H1 (cell line): ENCODE measurements around the gene PPM1M. TPM values are rescaled to one million over a fixed set of nuclear protein-coding genes. Genes with fewer than 3 reads are reported as not detected.

Source experiments
- CTCF ChIA-PET: fragments of 300-600 bp; sonication (Branson Sonifier 250); formaldehyde crosslinking; loops from one replicate; lab custom pipeline; 2021; ENCODE audit not compliant: partially characterized antibody; lab: Charles Lee
- POLR2A ChIA-PET: fragments of 300-600 bp; sonication (Branson Sonifier 250); formaldehyde crosslinking; loops from one replicate; lab custom pipeline; 2021; ENCODE audit warnings: inconsistent platforms; ENCODE audit not compliant: partially characterized antibody; lab: Charles Lee
- DNase-seq, 2 experiments: peaks; one replicate each; pipeline versions ENCODE4 v3.0.0 to v3.0.0-alpha.2; 2010 to 2022; ENCODE audit warnings: low spot score in 2 of 2, low read depth in 1 of 2, mixed read lengths in 1 of 2
- FAIRE-seq: peaks from 2 replicates; lab custom pipeline; 2011; peaks lifted over from hg19 to GRCh38; lab: Jason Lieb, UNC
- H2AFZ ChIP-seq: 2 replicates; pipeline ENCODE4 v1.8.1; 2012; ENCODE audit warnings: low read length, inconsistent platforms
- H2AK5ac ChIP-seq: 2 replicates; pipeline ENCODE4 v1.6.1; 2013; ENCODE audit warnings: low read depth, low read length
- H2BK120ac ChIP-seq: replicated peaks from 2 replicates; pipeline ENCODE3; 2013; ENCODE audit warnings: low read depth, low read length, inconsistent platforms
- H2BK12ac ChIP-seq: 2 replicates; pipeline ENCODE4 v1.6.1; 2013; ENCODE audit warnings: low read depth, low read length
- H2BK15ac ChIP-seq: 2 replicates; pipeline ENCODE4 v1.6.1; 2013; ENCODE audit warnings: low read length
- H2BK20ac ChIP-seq: 2 replicates; pipeline ENCODE4 v1.6.1; 2013; ENCODE audit warnings: low read length
- H2BK5ac ChIP-seq: 2 replicates; pipeline ENCODE4 v1.6.1; 2013; ENCODE audit warnings: low read depth, low read length
- H3K14ac ChIP-seq: 2 replicates; pipeline ENCODE4 v1.6.1; 2013; ENCODE audit warnings: inconsistent platforms; ENCODE audit not compliant: insufficient read length
- H3K18ac ChIP-seq: 2 replicates; pipeline ENCODE4 v1.6.1; 2013; ENCODE audit warnings: low read length; ENCODE audit errors: extremely low read depth
- H3K23ac ChIP-seq: 2 replicates; pipeline ENCODE4 v1.6.1; 2013; ENCODE audit warnings: inconsistent platforms; ENCODE audit not compliant: insufficient read length
- H3K23me2 ChIP-seq: 2 replicates; pipeline ENCODE4 v1.6.1; 2013; ENCODE audit warnings: low read depth, low read length
- H3K27ac ChIP-seq: 2 replicates; pipeline ENCODE4 v1.6.1; 2011; ENCODE audit warnings: low read depth, low read length, inconsistent platforms
- H3K27me3 ChIP-seq, 4 experiments: replicated peaks in 1 of 4; 1 replicate in 1 of 4; 2 replicates in 3 of 4; pipeline versions ENCODE4 v1.6.1 to v1.8.1; 2011 to 2013; ENCODE audit warnings: low read length in 3 of 4, mild to moderate bottlenecking in 3 of 4, inconsistent platforms in 2 of 4, mixed read lengths in 2 of 4, moderate library complexity in 1 of 4; ENCODE audit not compliant: control insufficient read depth in 3 of 4, insufficient read depth in 3 of 4; ENCODE audit errors: extremely low read depth in 1 of 4
- H3K36me3 ChIP-seq, 4 experiments: 2 replicates each; pipeline versions ENCODE4 v1.6.1 to v1.8.1; 2011 to 2013; ENCODE audit warnings: mild to moderate bottlenecking in 4 of 4, low read length in 3 of 4, moderate library complexity in 2 of 4, control low read depth in 1 of 4, inconsistent platforms in 1 of 4; ENCODE audit not compliant: insufficient read depth in 4 of 4, control insufficient read depth in 2 of 4
- H3K4ac ChIP-seq: replicated peaks from 2 replicates; pipeline ENCODE3; 2013; ENCODE audit warnings: low read length, low read depth, mixed read lengths, inconsistent platforms; ENCODE audit not compliant: insufficient read length
- H3K4me1 ChIP-seq, 4 experiments: replicated peaks in 1 of 4; 1 replicate in 1 of 4; 2 replicates in 3 of 4; pipeline versions ENCODE4 v1.6.1 to v1.8.1; 2011 to 2013; ENCODE audit warnings: low read length in 3 of 4, inconsistent platforms in 2 of 4, mixed read lengths in 1 of 4; ENCODE audit not compliant: insufficient read depth in 4 of 4, control insufficient read depth in 3 of 4
- H3K4me2 ChIP-seq, 2 experiments: 2 replicates each; pipeline versions ENCODE4 v1.6.1 to v1.8.1; 2011 to 2013; ENCODE audit warnings: low read depth in 2 of 2, low read length in 2 of 2, control low read depth in 1 of 2, inconsistent platforms in 1 of 2, mild to moderate bottlenecking in 1 of 2; ENCODE audit not compliant: insufficient read depth in 1 of 2
- H3K4me3 ChIP-seq, 4 experiments: fragments of 200-600, 300-600 bp in 1 of 4; sonication (generic), shearing (Covaris generic), sonication (Bioruptor Twin) in 1 of 4; 2 replicates each; pipeline versions ENCODE4 v1.5.1 to v1.8.1; 2011 to 2016; ENCODE audit warnings: low read length in 4 of 4, low read depth in 3 of 4, control low read depth in 2 of 4, inconsistent platforms in 2 of 4, mild to moderate bottlenecking in 2 of 4, mixed read lengths in 1 of 4, moderate library complexity in 1 of 4; ENCODE audit not compliant: insufficient read depth in 2 of 4; ENCODE audit errors: extremely low read depth in 1 of 4
- H3K56ac ChIP-seq: replicated peaks from 2 replicates; pipeline ENCODE3; 2013; ENCODE audit warnings: low read depth, mild to moderate bottlenecking, mixed read lengths, low read length, inconsistent platforms; ENCODE audit not compliant: insufficient read length
- H3K79me1 ChIP-seq: 2 replicates; pipeline ENCODE4 v1.6.1; 2013; ENCODE audit warnings: low read depth, low read length, control low read depth
- H3K79me2 ChIP-seq, 2 experiments: 2 replicates each; pipeline versions ENCODE4 v1.6.1 to v1.8.1; 2012 to 2013; ENCODE audit warnings: low read length in 2 of 2, mild to moderate bottlenecking in 2 of 2, inconsistent platforms in 1 of 2; ENCODE audit not compliant: insufficient read depth in 2 of 2, control insufficient read depth in 1 of 2
- H3K9ac ChIP-seq, 4 experiments: replicated peaks in 1 of 4; 1 replicate in 1 of 4; 2 replicates in 3 of 4; pipeline versions ENCODE4 v1.6.1 to v1.8.1; 2011 to 2013; ENCODE audit warnings: low read depth in 3 of 4, low read length in 3 of 4, control low read depth in 2 of 4, mild to moderate bottlenecking in 2 of 4, moderate library complexity in 2 of 4, inconsistent platforms in 1 of 4; ENCODE audit errors: extremely low read depth in 1 of 4
- H3K9me3 ChIP-seq, 2 experiments: 2 replicates each; pipeline versions ENCODE4 v1.6.1 to v1.8.1; 2012 to 2013; ENCODE audit warnings: mild to moderate bottlenecking in 2 of 2, moderate library complexity in 2 of 2, control low read depth in 1 of 2, inconsistent platforms in 1 of 2, low read depth in 1 of 2, low read length in 1 of 2, mixed read lengths in 1 of 2; ENCODE audit not compliant: insufficient read depth in 2 of 2
- H4K20me1 ChIP-seq, 2 experiments: replicated peaks in 1 of 2; 2 replicates each; pipeline versions ENCODE3 to v1.8.1; 2011 to 2013; ENCODE audit warnings: inconsistent platforms in 2 of 2, low read length in 2 of 2, mild to moderate bottlenecking in 1 of 2; ENCODE audit not compliant: insufficient read depth in 2 of 2, control insufficient read depth in 1 of 2
- H4K5ac ChIP-seq: 2 replicates; pipeline ENCODE4 v1.6.1; 2013; ENCODE audit warnings: low read length, low read depth, mixed read lengths, inconsistent platforms; ENCODE audit not compliant: insufficient read length
- H4K8ac ChIP-seq: 2 replicates; pipeline ENCODE4 v1.8.0; 2013; ENCODE audit warnings: mild to moderate bottlenecking, moderate library complexity, low read length, inconsistent platforms; ENCODE audit not compliant: insufficient read depth; ENCODE audit errors: extremely low read depth
- H4K91ac ChIP-seq: replicated peaks from 2 replicates; pipeline ENCODE3; 2013; ENCODE audit warnings: low read length, mixed read lengths, inconsistent platforms; ENCODE audit not compliant: insufficient read length
- CREB1 ChIP-seq: IDR thresholded peaks from 2 replicates; pipeline ENCODE4 v1.6.1; 2012; ENCODE audit warnings: inconsistent platforms
- EZH2 ChIP-seq: fragments of 200-600 bp; sonication (generic); IDR thresholded peaks from 2 replicates; pipeline ENCODE4 v1.7.1; 2012; ENCODE audit warnings: low read depth, mild to moderate bottlenecking, moderate library complexity, low read length, inconsistent platforms; ENCODE audit not compliant: severe bottlenecking
- HDAC2 ChIP-seq, 2 experiments: fragments of 300-600 bp in 1 of 2; sonication (generic) in 1 of 2; IDR thresholded peaks; 2 replicates each; pipeline ENCODE4 v1.6.1; 2011 to 2012; ENCODE audit warnings: low read depth in 2 of 2, low read length in 2 of 2, mild to moderate bottlenecking in 2 of 2, moderate library complexity in 2 of 2, borderline replicate concordance in 1 of 2, inconsistent platforms in 1 of 2
- KDM4A ChIP-seq: IDR thresholded peaks from one replicate; pipeline ENCODE4 v1.7.1; 2012; ENCODE audit warnings: low read depth, mild to moderate bottlenecking, moderate library complexity, low read length, inconsistent platforms; ENCODE audit not compliant: severe bottlenecking
- PHF8 ChIP-seq: fragments of 200-600 bp; sonication (generic); conservative IDR thresholded peaks from 2 replicates; pipeline ENCODE4 v1.7.1; 2012; ENCODE audit warnings: low read depth, mild to moderate bottlenecking, inconsistent platforms, low read length, moderate library complexity
- POLR2AphosphoS5 ChIP-seq: IDR thresholded peaks from 2 replicates; pipeline ENCODE4 v1.6.1; 2011; ENCODE audit warnings: low read depth, low read length
- RBBP5 ChIP-seq: IDR thresholded peaks from 2 replicates; pipeline ENCODE4 v1.7.1; 2012; ENCODE audit warnings: low read depth, mild to moderate bottlenecking, inconsistent platforms, low read length, moderate library complexity, borderline replicate concordance
- SAP30 ChIP-seq: fragments of 300-600 bp; sonication (generic); IDR thresholded peaks from 2 replicates; pipeline ENCODE4 v1.7.1; 2012; ENCODE audit warnings: low read length, moderate library complexity, mild to moderate bottlenecking, inconsistent platforms; ENCODE audit not compliant: insufficient read depth, insufficient replicate concordance
- SIRT6 ChIP-seq: IDR thresholded peaks from one replicate; pipeline ENCODE4 v1.7.1; 2012; ENCODE audit warnings: low read length, inconsistent platforms
- WGBS, 2 experiments: shearing (Covaris generic) in 1 of 2; methylation state at CpG; one replicate each; pipeline versions ENCODE4 v1.1.6 to v1.1.7; 2013 to 2015; ENCODE audit warnings: low lambda C conversion rate in 2 of 2, mixed read lengths in 2 of 2, inconsistent platforms in 1 of 2, low coverage in 1 of 2, missing lambda C conversion rate in 1 of 2; ENCODE audit not compliant: insufficient replicate concordance in 2 of 2, insufficient coverage in 1 of 2, insufficient read length in 1 of 2; ENCODE audit errors: extremely low coverage in 1 of 2, missing lambda C conversion rate in 1 of 2; 5-methylcytosine and 5-hydroxymethylcytosine counted together
- polyA plus RNA-seq, 7 experiments: library from polyadenylated mRNA; depleted of rRNA in 3 of 7; stranded (reverse) in 5 of 7; unstranded in 2 of 7; fragments of >200 nt in 5 of 7; fragments of 200-250 nt in 2 of 7; gene quantifications; 1 replicate in 5 of 7; 2 replicates in 1 of 7; 4 replicates in 1 of 7; pipeline versions ENCODE4 v1.2.1 to v1.2.3, GENCODE V29; 2011 to 2013; ENCODE audit warnings: missing spikeins in 2 of 7, mixed read lengths in 2 of 7
- total RNA-seq: library from RNA; stranded (reverse); fragmentation: NEBNext Ultra II Directional; extraction: Animal tissue kit (Norgen Biotek cat#: 25700); gene quantifications from 2 replicates; pipeline ENCODE4 v1.2.1, GENCODE V29; 2021

PPM1M gene
- total and polyA plus RNA-seq, 2 of the 8 experiments (the other 6 are each of a cell fraction or from before 2014, with no cell fraction given), result 5.2 to 6.3 TPM

DNA sequence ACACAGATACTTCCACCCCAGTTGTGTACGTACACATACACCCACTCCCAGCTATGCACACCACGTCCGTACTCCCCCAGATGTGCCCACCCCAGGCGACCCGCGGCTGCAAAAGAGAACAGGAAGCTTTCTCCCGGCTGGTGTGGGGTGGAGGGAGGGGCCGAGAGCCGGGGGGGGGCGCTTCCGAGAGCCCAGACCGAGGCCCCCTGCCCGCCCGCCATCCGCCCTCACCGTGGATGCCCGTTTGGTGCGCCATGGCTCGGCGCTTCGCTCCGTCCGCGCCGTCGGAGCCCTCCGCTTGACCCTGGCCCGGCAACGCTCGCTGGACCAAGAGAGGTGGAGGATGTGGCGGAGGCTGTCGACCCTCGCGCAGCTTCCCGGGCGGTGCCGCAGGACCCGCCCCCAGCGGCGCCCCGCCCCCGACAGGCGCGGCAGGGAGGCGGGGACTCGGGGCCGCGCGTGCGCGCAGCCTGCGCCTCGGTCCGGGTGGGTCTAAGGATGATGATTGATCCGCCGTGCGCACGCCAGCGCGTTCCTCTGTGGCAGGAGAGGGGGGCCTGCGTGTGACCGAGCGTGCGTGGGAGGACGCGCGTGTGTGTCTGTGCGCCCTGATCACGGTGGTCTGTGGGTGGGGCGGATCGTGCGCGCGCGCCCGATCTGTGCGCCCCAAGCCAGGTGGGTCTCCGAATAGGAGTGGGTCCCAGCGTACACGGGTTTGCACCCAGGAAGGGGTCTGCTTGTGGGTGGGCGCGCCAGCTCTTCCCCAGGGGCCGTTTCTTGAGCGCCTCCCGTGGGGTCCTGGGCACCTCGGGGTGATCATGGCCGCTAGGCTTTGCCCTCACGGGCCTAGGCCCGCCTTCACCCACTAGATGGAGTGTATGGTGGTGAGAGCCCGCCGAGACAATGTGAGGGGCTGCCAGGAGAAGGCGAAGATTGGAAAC lies 6.5 kb upstream of the PPM1M start, which contains the start of gene TWF2:
Gene TWF2 (minus strand): TSS at position 398 of the 941 bp plus-strand sequence. CDS start 142 bp downstream, at position 256.
- Histone ChIP-seq H3K18ac (peak within 1 kb of the TSS; percentile 98), H3K23me2 (peaks cover 9% of the 10 kb centered on the region), H2BK20ac (no peak within 1 kb of the TSS), H3K4me1 (peaks cover 15 to 42% (median 28%) of the 10 kb centered on the region in 4 experiments), H3K56ac (peak within 1 kb of the TSS; percentile 87), H4K91ac (peak within 1 kb of the TSS; percentile 98), H3K23ac (peak within 1 kb of the TSS; percentile 93), H2BK120ac (peak within 1 kb of the TSS; percentile 73), H3K4me3 (peak within 1 kb of the TSS; percentile 72 to 95 (median 91)), H3K9me3 (no peaks in the 10 kb centered on the region), H3K9ac (peak within 1 kb of the TSS in 3 of 4 experiments; percentile 61 to 70 (median 70); a peak in 6 of 7 replicates), H3K79me2 (peaks cover 0 to 15% of the 10 kb centered on the region in 2 experiments; a peak in 2 of 4 replicates), H2BK5ac (peak within 1 kb of the TSS; percentile 96), H4K8ac (peak within 1 kb of the TSS; percentile 87), H4K5ac (peak within 1 kb of the TSS; percentile 96), H3K27me3 (peaks cover 0 to 6% (median 3%) of the 10 kb centered on the region in 4 experiments; a peak in 3 of 7 replicates), H3K79me1 (peaks cover 15% of the 10 kb centered on the region), H4K20me1 (peaks cover 2 to 7% of the 10 kb centered on the region in 2 experiments), H2BK15ac (peak within 1 kb of the TSS; percentile 98; the same call in 1 of the 2 replicates), H3K14ac (peak within 1 kb of the TSS; percentile 78), H3K27ac (peak within 1 kb of the TSS; percentile 61; the same call in 1 of the 2 replicates), H3K4me2 (peak within 1 kb of the TSS; percentile 78 to 98), H2BK12ac (peak within 1 kb of the TSS; percentile 84; the same call in 1 of the 2 replicates), H2AFZ (no peak within 1 kb of the TSS), H2AK5ac (peak within 1 kb of the TSS; percentile 54), H3K36me3 (no peaks in the 10 kb centered on the region), H3K4ac (peak within 1 kb of the TSS; percentile 91)
- DNase-seq (peak in 1 of 2 experiments; percentile 87), FAIRE-seq (no peak)
- ChIA-PET CTCF (interaction anchor here (0.6 to 14.4 kb wide), 8 partner anchors 21 to 146 kb away, joined by 3 to 336 read pairs (median 6); partner anchors contain the start of genes TLR9 and WDR82), POLR2A (interaction anchor here (0.8 to 6.5 kb wide), 10 partner anchors 9 to 244 kb away, joined by 3 to 69 read pairs (median 6); partner anchors contain the start of genes GLYCTK, RPL29, TLR9 and WDR82)
- WGBS, 2 experiments, result 3% methylated on average over 49 of the region's 92 CpGs; no CpG with 5 or more reads in 1 of the 2 experiments
- TF ChIP-seq PHF8, result peak; percentile 61
- TF ChIP-seq RBBP5, result peak; percentile 91; the same call in 1 of the 2 replicates
- TF ChIP-seq HDAC2 (IDR thresholded peaks at IDR 0.05; ENCODE audit: borderline replicate concordance in 1 of 2, low read depth in 2 of 2, low read length in 2 of 2), result peak; percentile 48 to 91; a peak in 2 of 4 replicates
- no peak for TF ChIP-seq EZH2
- peak; percentile 56; the same call in 1 of the 2 replicates for TF ChIP-seq POLR2AphosphoS5
- TF ChIP-seq CREB1, result 0 out of 2 replicates have a peak, but pooled peaks have one; percentile 10
- TF ChIP-seq SAP30, result no peak
- TF ChIP-seq SIRT6, result no peak
- TF ChIP-seq KDM4A, result peak; percentile 86
